Measurements from ENCODE around the gene PFKP. TPM values are rescaled to one million over a fixed set of nuclear protein-coding genes. Genes with fewer than 3 reads are reported as not detected.
"Not testable (repeated sequence)": the region's sequence is repeated elsewhere in the genome, so short reads cannot be mapped to it uniquely, and the experiment has no call there.

The PFKP gene
- total RNA-seq, 1 experiment from 2014 or later: 178 TPM

GRCh38 chr10:3098689-3099088, 31.3 kb downstream of the PFKP start:
- DNase-seq (ENCODE audit: low spot score): no peak

GRCh38 chr10:3099291-3100092, 32.1 kb downstream of the PFKP start:
- DNase-seq (ENCODE audit: low spot score): no peak

DNA sequence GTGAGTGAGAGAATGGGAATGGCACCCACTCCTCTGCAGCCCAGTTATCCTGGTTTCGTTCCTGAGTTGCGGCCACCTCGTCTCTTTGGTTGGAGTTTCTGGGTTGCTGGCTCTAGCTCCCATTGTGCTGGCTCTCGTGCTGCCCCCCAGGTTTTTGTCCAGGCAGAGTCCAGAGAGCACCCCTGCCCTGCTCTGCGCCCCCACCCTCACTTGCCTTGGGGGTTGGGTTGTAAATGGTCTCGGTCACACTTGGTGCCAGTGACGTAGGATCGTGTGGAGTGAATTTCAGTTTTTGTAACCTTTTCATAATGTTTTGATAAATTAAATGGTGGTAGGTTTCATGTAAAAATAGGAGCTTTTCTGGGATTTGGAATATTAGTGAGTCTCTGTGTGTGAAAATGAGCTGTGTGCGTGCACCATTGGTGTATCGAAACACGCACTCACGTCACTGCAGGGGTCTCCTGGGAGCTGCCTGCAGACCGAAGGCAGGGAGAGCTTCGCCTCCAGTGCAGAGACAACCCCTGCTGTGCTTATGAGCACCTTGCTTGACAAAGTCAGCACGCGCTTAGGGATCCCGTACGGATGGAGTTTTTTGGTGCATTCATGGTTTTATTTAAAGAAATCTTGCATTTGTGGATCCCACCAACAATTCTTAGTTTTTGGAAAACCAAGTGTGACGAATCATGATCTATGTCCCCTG, 32.9 kb downstream of the PFKP start:
- no peak for DNase-seq (ENCODE audit: low spot score)

DNA sequence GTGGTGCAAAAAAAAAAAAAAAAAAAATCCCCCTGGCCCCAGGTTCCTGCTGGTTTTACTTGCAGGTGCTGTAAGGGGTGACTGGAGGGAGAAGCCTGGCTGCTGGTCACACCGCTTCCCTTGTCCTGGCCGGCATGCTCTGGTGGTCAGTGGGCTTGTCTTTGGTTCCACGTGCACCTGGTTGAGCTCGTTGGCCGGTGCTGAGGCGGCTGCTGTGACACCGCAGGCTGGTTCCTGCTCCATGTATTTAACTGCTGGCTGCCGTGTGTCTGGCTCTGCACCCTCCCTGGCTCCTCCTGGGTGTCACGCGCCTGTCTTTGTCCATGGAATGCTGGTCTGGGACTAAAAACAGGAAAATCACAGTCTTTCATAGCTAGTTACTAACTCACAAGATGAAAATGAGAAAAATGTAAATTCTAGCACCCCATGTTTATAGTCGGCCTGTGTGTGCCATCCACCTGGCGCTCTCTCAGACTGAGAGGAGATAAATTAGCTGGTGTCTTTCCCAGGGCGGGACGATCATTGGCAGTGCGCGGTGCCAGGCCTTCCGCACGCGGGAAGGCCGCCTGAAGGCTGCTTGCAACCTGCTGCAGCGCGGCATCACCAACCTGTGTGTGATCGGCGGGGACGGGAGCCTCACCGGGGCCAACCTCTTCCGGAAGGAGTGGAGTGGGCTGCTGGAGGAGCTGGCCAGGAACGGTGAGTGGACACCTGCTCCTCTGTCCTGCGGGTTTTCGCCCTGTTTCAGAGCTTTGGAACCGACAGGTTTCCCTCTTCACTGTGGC, 33.7 kb downstream of the PFKP start:
- DNase-seq (ENCODE audit: low spot score): no peak

DNA sequence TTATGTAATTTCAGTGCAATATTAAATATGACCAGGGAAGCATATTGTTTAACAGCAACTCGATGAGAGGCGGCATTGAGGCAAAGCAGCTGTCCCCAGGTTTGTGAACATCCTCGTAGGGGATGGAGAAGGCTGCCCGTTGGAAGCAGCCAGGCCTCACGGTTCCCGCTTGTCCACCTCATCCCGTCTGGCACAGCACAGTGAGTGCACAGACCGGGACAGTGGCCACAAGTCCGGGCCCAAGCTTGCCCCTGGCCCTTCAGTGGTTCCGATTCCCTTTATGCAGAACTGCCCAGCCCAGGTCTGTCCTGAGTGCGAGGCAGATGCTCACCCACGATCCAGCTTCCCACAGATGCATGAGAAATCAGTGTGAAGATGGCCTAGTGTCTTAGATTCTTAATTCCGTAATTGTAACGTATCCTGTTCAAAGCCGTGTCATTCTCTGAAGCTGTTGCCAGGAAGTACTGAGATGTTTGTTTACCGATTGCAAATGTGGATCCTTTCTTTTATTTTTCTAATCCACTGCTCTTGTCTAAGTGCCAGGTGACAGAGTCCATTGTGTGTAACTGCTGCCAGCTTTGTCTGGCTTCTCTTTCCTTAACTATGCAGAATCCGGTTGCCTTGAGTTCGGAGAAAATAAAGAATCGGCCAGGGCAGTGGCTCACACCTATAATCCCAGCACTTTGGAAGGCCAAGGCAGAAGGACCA, 35.5 kb downstream of the PFKP start:
- no peak for DNase-seq (ENCODE audit: low spot score)

DNA sequence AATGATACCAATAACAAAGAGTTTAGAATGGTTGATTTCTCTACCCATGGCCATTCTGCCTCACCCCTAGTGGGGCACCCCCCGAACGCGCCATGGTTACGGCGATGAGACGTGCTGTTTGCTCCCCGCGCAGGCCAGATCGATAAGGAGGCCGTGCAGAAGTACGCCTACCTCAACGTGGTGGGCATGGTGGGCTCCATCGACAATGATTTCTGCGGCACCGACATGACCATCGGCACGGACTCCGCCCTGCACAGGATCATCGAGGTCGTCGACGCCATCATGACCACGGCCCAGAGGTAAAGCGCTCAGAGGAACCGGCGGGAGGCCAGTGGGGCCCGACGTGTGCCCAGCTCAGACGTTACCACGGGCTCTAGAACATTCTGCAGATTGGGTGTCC, 36.3 kb downstream of the PFKP start:
- no peak for DNase-seq (ENCODE audit: low spot score)

DNA sequence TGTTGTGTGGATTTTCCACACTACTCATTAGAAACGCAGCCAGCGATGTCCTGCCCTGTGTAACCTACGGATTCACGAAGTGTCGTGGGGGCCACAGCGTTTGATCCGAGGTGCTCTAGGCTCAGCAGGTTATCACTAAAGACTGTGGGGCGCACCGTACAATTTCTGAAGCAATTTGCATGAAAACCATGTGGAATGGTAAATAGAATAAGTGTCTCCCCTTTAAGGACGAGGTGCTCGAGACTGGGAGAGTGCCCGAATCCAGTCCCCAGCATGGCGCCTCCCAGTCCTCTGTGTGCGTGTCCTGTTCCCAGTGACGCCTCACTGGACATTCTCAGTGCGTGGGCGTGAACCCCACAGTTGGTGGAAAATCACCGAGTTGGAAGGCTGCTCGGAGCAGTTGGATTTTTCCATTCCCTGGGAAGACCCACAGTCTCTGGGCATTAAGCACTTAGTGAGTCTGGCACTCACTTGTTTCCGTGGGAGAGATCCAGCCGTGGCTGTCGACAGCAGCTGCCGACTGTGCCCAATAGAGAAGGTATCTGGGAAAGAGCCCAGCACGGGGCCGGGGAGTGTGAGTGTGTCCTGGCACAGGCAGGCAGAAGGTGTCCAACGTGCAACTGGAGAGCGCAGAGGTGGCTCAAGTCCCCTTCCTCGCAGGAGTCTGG, 37.0 kb downstream of the PFKP start:
- DNase-seq (ENCODE audit: low spot score): no peak

GRCh38 chr10:3105166-3105565, 37.8 kb downstream of the PFKP start:
- no peak for DNase-seq (ENCODE audit: low spot score)

DNA sequence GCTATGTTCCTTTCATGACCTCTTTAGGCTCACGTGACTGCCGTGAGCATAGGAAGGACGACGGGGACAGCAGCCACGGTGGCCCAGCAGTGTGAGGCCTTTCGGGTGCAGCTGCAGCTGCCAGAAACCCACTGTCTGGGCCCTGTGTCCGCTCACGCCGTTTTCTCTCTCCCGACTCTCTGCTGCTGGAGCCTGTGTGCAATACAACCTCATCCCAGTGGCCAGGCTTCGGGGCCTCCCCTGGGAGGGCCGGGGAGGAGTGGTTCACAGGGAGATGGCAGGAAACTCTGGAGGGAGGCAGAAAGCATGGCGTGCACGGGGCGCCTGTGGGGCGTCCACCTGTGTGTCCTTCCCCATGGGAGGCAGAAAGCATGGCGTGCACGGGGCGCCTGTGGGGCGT, 38.6 kb downstream of the PFKP start:
- no peak for DNase-seq (ENCODE audit: low spot score)

DNA sequence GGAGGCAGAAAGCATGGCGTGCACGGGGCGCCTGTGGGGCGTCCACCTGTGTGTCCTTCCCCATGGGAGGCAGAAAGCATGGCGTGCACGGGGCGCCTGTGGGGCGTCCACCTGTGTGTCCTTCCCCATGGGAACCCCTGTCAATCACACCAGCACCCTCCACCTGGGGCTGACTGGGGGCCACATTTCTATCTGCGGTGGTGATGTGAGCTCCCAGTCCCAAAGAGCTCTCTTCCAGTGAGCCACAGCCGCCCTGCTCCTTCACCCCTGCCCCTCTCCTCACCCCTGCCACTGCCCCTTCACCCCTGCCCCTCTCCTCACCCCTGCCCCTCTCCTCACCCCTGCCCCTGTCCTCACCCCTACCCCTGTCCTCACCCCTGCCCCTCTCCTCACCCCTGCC, 39.0 kb downstream of the PFKP start:
- DNase-seq (ENCODE audit: low spot score): not testable (repeated sequence)

DNA sequence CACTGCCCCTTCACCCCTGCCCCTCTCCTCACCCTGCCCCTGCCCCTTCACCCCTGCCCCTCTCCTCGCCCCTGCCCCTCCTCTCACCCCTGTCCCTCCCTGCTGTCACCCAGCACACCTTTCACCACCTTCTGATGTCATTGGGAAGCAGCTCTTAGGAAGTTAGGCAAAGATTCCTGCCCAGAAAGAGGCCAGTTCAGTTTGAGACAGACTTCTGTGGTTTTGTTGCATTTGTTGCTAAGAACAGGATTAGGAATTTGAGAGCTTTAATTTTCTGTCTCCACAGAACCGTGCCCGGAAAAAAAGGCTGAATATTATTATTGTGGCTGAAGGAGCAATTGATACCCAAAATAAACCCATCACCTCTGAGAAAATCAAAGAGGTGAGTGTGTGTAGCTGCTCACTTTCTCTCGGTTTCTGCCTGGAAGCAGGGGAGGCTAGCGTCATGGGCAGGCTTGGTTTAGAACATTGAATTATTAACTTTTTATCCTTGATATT, 39.6 kb downstream of the PFKP start:
- no peak for DNase-seq (ENCODE audit: low spot score)

DNA sequence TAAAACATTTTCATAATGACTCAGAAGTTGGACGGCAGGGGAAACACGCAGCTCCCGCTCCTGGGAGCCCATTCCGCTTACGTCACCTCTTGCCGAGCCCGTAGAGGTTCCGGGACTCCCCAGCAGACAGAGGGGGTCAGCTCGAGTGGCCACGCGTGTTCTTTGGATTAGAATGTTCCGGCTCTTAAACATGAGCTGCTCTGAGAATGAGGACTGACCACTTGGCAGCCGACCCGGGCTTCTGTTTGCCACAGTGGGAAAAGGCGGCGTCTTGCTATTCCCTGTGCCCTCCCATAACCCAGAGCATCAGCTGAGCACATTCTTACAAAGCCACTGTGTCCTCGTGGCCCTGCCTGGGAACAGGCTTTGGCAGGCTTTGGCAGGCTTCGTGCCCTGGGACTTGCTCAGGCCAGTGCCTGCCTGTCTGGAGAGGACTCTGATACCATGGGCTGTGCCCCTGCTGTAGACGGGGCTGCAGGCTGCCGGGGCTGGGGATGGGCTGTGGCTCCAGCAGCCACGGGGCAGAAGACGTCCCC, 40.1 kb downstream of the PFKP start:
- no peak for DNase-seq (ENCODE audit: low spot score)

DNA sequence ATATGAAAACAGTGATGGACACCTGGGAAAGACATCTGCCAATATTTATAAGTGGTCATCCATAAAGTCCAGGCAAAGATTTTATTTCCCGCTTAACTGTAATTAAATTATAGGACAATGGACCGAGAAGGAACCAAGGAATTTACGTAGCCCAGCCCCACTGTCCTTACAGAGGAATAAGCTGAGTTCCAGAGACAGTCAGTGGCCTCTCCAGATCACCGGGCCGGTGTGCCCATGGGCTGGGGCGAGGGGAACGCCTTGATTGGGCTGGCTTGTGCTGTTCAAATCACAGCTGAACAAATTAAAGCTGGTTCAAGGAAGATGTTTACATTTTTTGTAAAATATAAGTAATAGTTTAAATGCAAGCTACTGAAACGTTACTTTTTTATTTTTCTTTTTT, 40.7 kb downstream of the PFKP start:
- DNase-seq (ENCODE audit: low spot score): no peak

GRCh38 chr10:3108575-3109105, 41.3 kb downstream of the PFKP start:
- DNase-seq (ENCODE audit: low spot score): no peak

DNA sequence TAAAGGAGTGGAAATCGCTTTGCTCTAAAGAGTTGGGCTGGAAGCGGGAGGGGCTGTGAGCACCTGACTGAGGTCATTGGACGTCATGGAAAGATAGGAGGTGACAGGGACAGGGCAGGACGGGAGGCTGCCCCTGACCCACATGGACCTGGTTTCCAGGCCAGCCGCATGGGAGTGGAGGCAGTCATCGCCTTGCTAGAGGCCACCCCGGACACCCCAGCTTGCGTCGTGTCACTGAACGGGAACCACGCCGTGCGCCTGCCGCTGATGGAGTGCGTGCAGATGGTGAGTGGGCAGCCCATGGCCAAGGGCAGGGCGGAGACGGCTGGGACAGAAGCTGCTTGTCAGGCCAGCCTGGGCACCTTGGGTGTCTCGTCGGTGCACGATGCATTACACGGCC, 41.8 kb downstream of the PFKP start:
- DNase-seq (ENCODE audit: low spot score): no peak

DNA sequence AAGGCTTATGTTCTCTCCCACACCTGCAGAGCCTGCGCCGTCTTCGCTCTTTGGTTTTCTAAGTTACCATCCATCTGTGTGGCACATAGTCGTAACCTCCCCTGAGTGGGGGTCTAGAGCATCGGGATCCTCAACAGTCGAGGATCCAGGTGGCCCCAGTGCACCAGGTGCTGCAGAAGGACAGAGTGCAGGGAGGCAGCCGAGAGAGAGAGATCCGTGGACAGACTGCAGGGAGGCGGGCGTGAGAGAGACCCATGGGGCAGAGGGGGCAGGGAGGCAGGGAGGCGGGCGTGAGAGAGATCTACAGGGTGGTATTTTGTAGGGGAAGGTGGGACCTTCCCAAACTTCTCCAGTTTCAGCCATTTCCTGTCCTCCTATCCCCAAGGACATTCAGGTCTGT, 42.3 kb downstream of the PFKP start:
- DNase-seq (ENCODE audit: low spot score): no peak

DNA sequence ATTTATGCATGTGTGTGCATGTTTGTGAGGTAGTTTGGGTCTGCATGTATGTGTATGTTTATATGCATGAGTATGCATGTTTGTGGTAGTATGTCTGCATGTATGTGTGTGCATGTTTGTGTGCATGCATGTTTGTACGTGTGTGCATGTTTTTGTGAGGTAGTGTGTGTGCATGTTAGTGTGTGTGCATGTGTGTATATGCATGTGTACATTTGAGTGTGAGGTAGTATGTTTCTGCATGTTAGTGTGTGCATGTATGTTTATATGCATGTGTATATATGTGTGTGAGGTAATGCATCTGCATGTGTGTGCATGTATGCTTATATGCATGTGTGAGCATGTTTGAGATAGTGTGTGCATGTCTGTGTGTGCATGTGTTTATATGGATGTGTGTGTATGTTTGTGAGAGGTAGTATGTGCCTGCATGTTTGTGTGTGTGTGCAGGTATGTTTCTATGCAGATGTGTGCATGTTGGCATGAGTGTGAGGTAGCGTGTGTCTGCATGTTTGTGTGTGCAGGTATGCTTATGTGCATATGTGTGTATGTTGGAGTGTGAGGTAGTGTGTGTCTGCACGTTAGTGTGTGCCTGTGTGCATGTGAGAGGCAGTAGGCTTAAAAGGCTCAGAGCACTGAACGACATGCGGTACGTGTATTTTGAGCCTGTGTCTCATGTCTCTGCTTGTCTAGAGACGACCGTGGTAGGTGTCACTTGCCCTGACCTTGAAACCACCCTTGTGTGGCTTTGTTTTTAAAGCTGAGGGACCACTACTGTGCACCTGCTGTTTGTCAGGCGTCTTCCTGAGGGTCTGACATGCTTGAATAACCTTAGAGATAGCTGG, 43.7 kb downstream of the PFKP start:
- DNase-seq (ENCODE audit: low spot score): no peak

- no peak for DNase-seq (ENCODE audit: low spot score)
Measured at GRCh38 chr10:3111621-3112163, 44.3 kb downstream of the PFKP start.

- DNase-seq (ENCODE audit: low spot score): no peak
Measured at GRCh38 chr10:3113343-3113720, 46.0 kb downstream of the PFKP start.
